ENCODE measurements around the gene ATP1B2.

GRCh38 chr17:7644775-7645174 lies 6.0 kb upstream of the ATP1B2 start:
- no peak for TF ChIP-seq REST (IDR thresholded peaks at IDR 0.05; ENCODE audit: low read depth)
- TF ChIP-seq EP300 (IDR thresholded peaks at IDR 0.05; ENCODE audit: borderline replicate concordance) = no peak
- TF ChIP-seq USF1 (IDR thresholded peaks at IDR 0.05) = no peak
- TF ChIP-seq CREB1 (IDR thresholded peaks at IDR 0.05; ENCODE audit: low read depth) = no peak
- no peak for TF ChIP-seq CEBPB (IDR thresholded peaks at IDR 0.05)
- no peak for TF ChIP-seq TEAD4 (IDR thresholded peaks at IDR 0.05)
- no peak for TF ChIP-seq FOXM1 (IDR thresholded peaks at IDR 0.05; ENCODE audit: borderline replicate concordance, low read depth)
- TF ChIP-seq MAX (IDR thresholded peaks at IDR 0.05) = no peak
- TF ChIP-seq NFIC (IDR thresholded peaks at IDR 0.05) = no peak
- TF ChIP-seq RAD21 (IDR thresholded peaks at IDR 0.05; ENCODE audit: low read depth) = no peak
- no peak for TF ChIP-seq TAF1 (IDR thresholded peaks at IDR 0.05; ENCODE audit: low read depth)
- TF ChIP-seq ZBTB7A (IDR thresholded peaks at IDR 0.05; ENCODE audit: low read depth) = no peak

Measured in Ishikawa (cell line).